HepG2 (cell line): Measurements from ENCODE around the gene SYNE1. TPM values are rescaled to one million over a fixed set of nuclear protein-coding genes. Genes with fewer than 3 reads are reported as not detected.

Experiments used
- ATAC-seq: fragments of 200-7000 bp; cut with Tn5 transposase; 3 replicates; pipeline ENCODE4 v1.9.1; 2020; ENCODE audit warnings: mild to moderate bottlenecking, moderate library complexity
- BruUV-seq: library from RNA; stranded (reverse); fragments of 400-500 nt; replicated peaks from 2 replicates; lab custom pipeline; 2021; lab: Mats Ljungman, UMichigan
- CTCF ChIA-PET: fragments of 300-600 bp; formaldehyde crosslinking; extraction: SDS; loops from one replicate; lab custom pipeline; 2021; ENCODE audit warnings: low total read pairs, inconsistent platforms, low intra/inter-chr PET ratio; lab: Yijun Ruan, JAX
- POLR2A ChIA-PET: fragments of 350-600 bp; sonication (Branson Sonifier 250); formaldehyde crosslinking; loops from one replicate; lab custom pipeline; 2020; ENCODE audit warnings: antibody characterized with exemption, inconsistent platforms; lab: Yijun Ruan, JAX
- DNase-seq: peaks from one replicate; pipeline ENCODE4 v3.0.0-alpha.2; 2015; ENCODE audit warnings: low spot score
- FAIRE-seq: peaks from 3 replicates; lab custom pipeline; 2011; peaks lifted over from hg19 to GRCh38; lab: Jason Lieb, UNC
- H2AFZ ChIP-seq: one replicate; pipeline ENCODE4 v1.6.1; 2011; ENCODE audit warnings: low read length, inconsistent platforms
- H3K27ac ChIP-seq: fragments of 300-600 bp; 3 replicates; pipeline ENCODE4 v1.8.0; 2011; ENCODE audit warnings: mixed run types, mild to moderate bottlenecking, mixed read lengths, low read length, inconsistent platforms; ENCODE audit not compliant: insufficient read depth; ENCODE audit errors: extremely low read length
- H3K27me3 ChIP-seq, 2 experiments: fragments of 200-600 bp in 1 of 2; 2 replicates in 1 of 2; 3 replicates in 1 of 2; pipeline versions ENCODE4 v1.6.0 to v1.8.0; 2011; ENCODE audit warnings: low read length in 2 of 2, mild to moderate bottlenecking in 2 of 2, moderate library complexity in 2 of 2, inconsistent platforms in 1 of 2; ENCODE audit not compliant: insufficient read depth in 2 of 2, control insufficient read depth in 1 of 2
- H3K36me3 ChIP-seq, 2 experiments: fragments of 200-600 bp in 1 of 2; replicated peaks in 1 of 2; 2 replicates in 1 of 2; 3 replicates in 1 of 2; pipeline versions ENCODE4 v1.5.1 to v1.8.0; 2011; ENCODE audit warnings: low read length in 2 of 2, inconsistent platforms in 1 of 2; ENCODE audit not compliant: insufficient read depth in 2 of 2, control insufficient read depth in 1 of 2
- H3K4me1 ChIP-seq: 2 replicates; pipeline ENCODE4 v1.5.1; 2012; ENCODE audit warnings: low read length, inconsistent platforms; ENCODE audit not compliant: insufficient read depth
- H3K4me2 ChIP-seq: 2 replicates; pipeline ENCODE4 v1.6.0; 2011; ENCODE audit warnings: low read depth, low read length, inconsistent platforms
- H3K4me3 ChIP-seq, 3 experiments: fragments of 200-600 bp in 1 of 3; sonication (generic), shearing (Covaris generic) in 1 of 3; replicated peaks in 1 of 3; 2 replicates each; pipeline ENCODE4 v1.5.1; 2011 to 2016; ENCODE audit warnings: low read length in 3 of 3, inconsistent platforms in 2 of 3, low read depth in 2 of 3, mild to moderate bottlenecking in 2 of 3, control low read depth in 1 of 3, mixed read lengths in 1 of 3; ENCODE audit not compliant: insufficient read depth in 1 of 3
- H3K79me2 ChIP-seq: one replicate; pipeline ENCODE4 v1.6.1; 2011; ENCODE audit warnings: low read length, inconsistent platforms; ENCODE audit not compliant: insufficient read depth
- H3K9ac ChIP-seq: 2 replicates; pipeline ENCODE4 v1.6.0; 2011; ENCODE audit warnings: mild to moderate bottlenecking, low read depth, low read length, inconsistent platforms; ENCODE audit not compliant: insufficient read depth
- H3K9me3 ChIP-seq: 2 replicates; pipeline ENCODE4 v1.5.1; 2012; ENCODE audit warnings: mild to moderate bottlenecking, low read length
- H4K20me1 ChIP-seq: 2 replicates; pipeline ENCODE4 v1.6.0; 2011; ENCODE audit warnings: inconsistent platforms, mild to moderate bottlenecking, low read length, moderate library complexity; ENCODE audit not compliant: insufficient read depth
- ARID5B ChIP-seq: IDR thresholded peaks from 2 replicates; pipeline ENCODE4 v1.4.0; 2020; ENCODE audit warnings: mild to moderate bottlenecking, missing genetic modification reagents
- ARNT ChIP-seq: fragments of 450-650 bp; IDR thresholded peaks from 2 replicates; pipeline ENCODE4 v1.6.1; 2017
- ETV5 ChIP-seq: IDR thresholded peaks from 2 replicates; pipeline ENCODE4 v1.6.1; 2018; ENCODE audit warnings: missing biosample characterization, missing genetic modification reagents, inconsistent platforms, borderline replicate concordance
- FOXK2 ChIP-seq: fragments of 450-650 bp; IDR thresholded peaks from 2 replicates; pipeline ENCODE4 v1.6.1; 2016
- HOXA5 ChIP-seq: sonication (generic); formaldehyde crosslinking; IDR thresholded peaks from 2 replicates; pipeline ENCODE4 v1.4.0; 2020; ENCODE audit warnings: missing genetic modification reagents
- IRF2 ChIP-seq: IDR thresholded peaks from 2 replicates; pipeline ENCODE4 v1.6.1; 2018; ENCODE audit warnings: missing genetic modification reagents, missing compliant biosample characterization
- KIAA2018 ChIP-seq: sonication (generic); formaldehyde crosslinking; IDR thresholded peaks from 2 replicates; pipeline ENCODE4 v1.5.0; 2020; ENCODE audit warnings: mild to moderate bottlenecking, missing genetic modification reagents, borderline replicate concordance
- KMT2A ChIP-seq: sonication (generic); formaldehyde crosslinking; IDR thresholded peaks from 2 replicates; pipeline ENCODE4 v1.4.0; 2020; ENCODE audit warnings: missing genetic modification reagents
- MTF1 ChIP-seq: sonication (generic); formaldehyde crosslinking; IDR thresholded peaks from 2 replicates; pipeline ENCODE4 v1.5.0; 2020; ENCODE audit warnings: missing genetic modification reagents
- NFIC ChIP-seq: IDR thresholded peaks from 2 replicates; pipeline ENCODE4 v1.6.1; 2012; ENCODE audit warnings: mild to moderate bottlenecking, low read length, inconsistent platforms
- ZNF263 ChIP-seq: sonication (generic); formaldehyde crosslinking; IDR thresholded peaks from 2 replicates; pipeline ENCODE4 v1.4.0; 2020; ENCODE audit warnings: missing genetic modification reagents
- ZNF510 ChIP-seq: sonication (generic); formaldehyde crosslinking; IDR thresholded peaks from 2 replicates; pipeline ENCODE4 v1.4.0; 2020; ENCODE audit warnings: low read depth, mild to moderate bottlenecking, missing genetic modification reagents
- ZNF790 ChIP-seq: sonication (generic); formaldehyde crosslinking; IDR thresholded peaks from 2 replicates; pipeline ENCODE4 v1.8.0; 2022; ENCODE audit warnings: missing genetic modification reagents, mild to moderate bottlenecking, borderline replicate concordance
- WGBS: methylation state at CpG from one replicate; pipeline ENCODE4 v1.1.6; 2017; ENCODE audit warnings: low lambda C conversion rate; 5-methylcytosine and 5-hydroxymethylcytosine counted together
- in situ Hi-C: cut with HindIII; loops from 2 replicates; pipeline ENCODE4 v1.10.0; 2017; ENCODE audit warnings: low pct_unique_long_range_greater_than_20kb; ENCODE audit not compliant: extremely low pct_ligation_motif_present
- intact Hi-C: fragments of 100-400 bp; cut with micrococcal nuclease; formaldehyde crosslinking; loops from one replicate; pipeline ENCODE4 v1.10.0; 2022; ENCODE audit not compliant: unreplicated experiment
- polyA plus RNA-seq, 8 experiments: library from polyadenylated mRNA; depleted of rRNA in 3 of 8; stranded (reverse) in 7 of 8; unstranded in 1 of 8; fragments of >200 nt; fragmentation: Illumina TruSeq in 4 of 8; extraction: Trizol in 4 of 8; gene quantifications; 2 replicates each; pipeline versions ENCODE4 v1.2.1 to v1.2.3, GENCODE V29; 2011 to 2016; ENCODE audit warnings: low read depth in 4 of 8, missing spikeins in 1 of 8, mixed read lengths in 1 of 8; ENCODE audit not compliant: insufficient read depth in 1 of 8
- total RNA-seq, 5 experiments: library from RNA; depleted of rRNA; stranded (reverse); fragments of >200 nt; fragmentation: Illumina TruSeq; extraction: Trizol; gene quantifications; 2 replicates each; pipeline ENCODE4 v1.2.3, GENCODE V29; 2016; ENCODE audit warnings: low read depth in 1 of 5

Gene SYNE1
- total and polyA plus RNA-seq, 2 of the 13 experiments (the other 11 are each of a cell fraction or from before 2014, with no cell fraction given), result 5.5 to 15.9 TPM

GRCh38 chr6:152508477-152508876 lies 128.7 kb downstream of the SYNE1 start (continued):
- no peak for TF ChIP-seq NFIC
- TF ChIP-seq KMT2A (CRISPR knock-in tag), result no peak
- TF ChIP-seq ZNF263 (CRISPR knock-in tag), result no peak
- TF ChIP-seq IRF2 (CRISPR knock-in tag), result no peak
- TF ChIP-seq HOXA5 (CRISPR knock-in tag), result no peak
- TF ChIP-seq ZNF510 (CRISPR knock-in tag), result no peak
- no peak for TF ChIP-seq ETV5 (CRISPR knock-in tag)
- no peak for TF ChIP-seq ARID5B (CRISPR knock-in tag)

- Histone ChIP-seq H3K4me3 (no peak overlapping the region), H2AFZ (no peak overlapping the region), H3K27ac (no peak overlapping the region), H3K9ac (no peak overlapping the region), H3K4me2 (no peak overlapping the region), H3K27me3 (no peaks in the 10 kb centered on the region), H3K79me2 (no peaks in the 10 kb centered on the region), H3K36me3 (no peaks in the 10 kb centered on the region), H3K4me1 (no peaks in the 10 kb centered on the region), H3K9me3 (no peaks in the 10 kb centered on the region), H4K20me1 (no peaks in the 10 kb centered on the region)
- FAIRE-seq (no peak), ATAC-seq (no peak), DNase-seq (no peak)
- ChIA-PET POLR2A (no interaction called here), CTCF (no interaction called here)
- intact Hi-C loops, result no loop called here
- BruUV-seq, result no TSS peak
- 9% methylated on average over 3 of the region's 3 CpGs for WGBS
- in situ Hi-C loops, result no loop called here
- TF ChIP-seq MTF1 (CRISPR knock-in tag) (no peak), ARNT (no peak), FOXK2 (no peak), ZNF790 (CRISPR knock-in tag) (no peak), KIAA2018 (CRISPR knock-in tag) (no peak)
Observed at GRCh38 chr6:152503546-152503945, 133.6 kb downstream of the SYNE1 start.
